Measurements from ENCODE around the gene ZBTB39.
"Not testable (repeated sequence)": the region's sequence is repeated elsewhere in the genome, so short reads cannot be mapped to it uniquely, and the experiment has no call there.

DNA sequence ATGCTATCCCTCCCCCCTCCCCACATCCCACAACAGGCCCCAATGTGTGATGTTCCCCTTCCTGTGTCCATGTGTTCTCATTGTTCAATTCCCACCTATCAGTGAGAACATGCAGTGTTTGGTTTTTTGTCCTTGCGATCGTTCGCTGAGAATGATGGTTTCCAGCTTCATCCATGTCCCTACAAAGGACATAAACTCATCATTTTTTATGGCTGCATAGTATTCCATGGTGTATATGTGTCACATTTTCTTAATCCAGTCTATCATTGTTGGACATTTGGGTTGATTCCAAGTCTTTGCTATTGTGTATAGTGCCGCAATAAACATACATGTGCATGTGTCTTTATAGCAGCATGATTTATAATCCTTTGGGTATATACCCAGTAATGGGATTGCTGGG, 46.8 kb upstream of the ZBTB39 start:
- TF ChIP-seq, protein P1, sequence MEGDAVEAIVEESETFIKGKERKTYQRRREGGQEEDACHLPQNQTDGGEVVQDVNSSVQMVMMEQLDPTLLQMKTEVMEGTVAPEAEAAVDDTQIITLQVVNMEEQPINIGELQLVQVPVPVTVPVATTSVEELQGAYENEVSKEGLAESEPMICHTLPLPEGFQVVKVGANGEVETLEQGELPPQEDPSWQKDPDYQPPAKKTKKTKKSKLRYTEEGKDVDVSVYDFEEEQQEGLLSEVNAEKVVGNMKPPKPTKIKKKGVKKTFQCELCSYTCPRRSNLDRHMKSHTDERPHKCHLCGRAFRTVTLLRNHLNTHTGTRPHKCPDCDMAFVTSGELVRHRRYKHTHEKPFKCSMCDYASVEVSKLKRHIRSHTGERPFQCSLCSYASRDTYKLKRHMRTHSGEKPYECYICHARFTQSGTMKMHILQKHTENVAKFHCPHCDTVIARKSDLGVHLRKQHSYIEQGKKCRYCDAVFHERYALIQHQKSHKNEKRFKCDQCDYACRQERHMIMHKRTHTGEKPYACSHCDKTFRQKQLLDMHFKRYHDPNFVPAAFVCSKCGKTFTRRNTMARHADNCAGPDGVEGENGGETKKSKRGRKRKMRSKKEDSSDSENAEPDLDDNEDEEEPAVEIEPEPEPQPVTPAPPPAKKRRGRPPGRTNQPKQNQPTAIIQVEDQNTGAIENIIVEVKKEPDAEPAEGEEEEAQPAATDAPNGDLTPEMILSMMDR (IDR thresholded peaks at IDR 0.05; ENCODE audit: low read length): not testable (repeated sequence)
- not testable (repeated sequence) for TF ChIP-seq EZH2 (IDR thresholded peaks at IDR 0.05; ENCODE audit: borderline replicate concordance, low read length)

Measured in OCI-LY1 (cell line).